SK-N-MC (cell line): Measurements from ENCODE around the gene WBP11.

Source experiments
- EZH2 ChIP-seq: fragments of 200-600 bp; sonication (generic); IDR thresholded peaks from one replicate; pipeline ENCODE4 v1.6.1; 2017; ENCODE audit warnings: antibody characterized with exemption
- POLR2AphosphoS5 ChIP-seq: IDR thresholded peaks from 2 replicates; pipeline ENCODE4 v1.6.1; 2012; ENCODE audit warnings: mild to moderate bottlenecking, low read depth, low read length, borderline replicate concordance

DNA sequence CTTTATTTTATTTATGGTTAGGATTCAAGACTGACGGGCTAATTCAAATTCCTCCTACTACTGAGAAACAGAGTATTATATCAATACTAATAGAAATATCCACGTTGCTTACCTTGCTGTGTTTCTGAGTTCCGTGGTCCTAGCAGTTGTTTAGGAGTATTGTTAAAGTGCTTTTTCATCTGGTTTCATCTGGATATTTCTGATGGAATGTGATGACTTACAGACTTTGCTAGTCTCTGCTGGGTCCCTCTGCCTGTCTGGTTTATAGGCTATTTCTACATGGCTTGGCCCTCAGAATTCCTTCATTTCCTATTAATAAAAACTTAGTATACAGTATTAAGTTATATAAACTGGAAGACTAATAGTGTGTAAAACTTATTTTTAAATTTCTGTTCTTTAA lies 10.7 kb upstream of the WBP11 start, which contains the start of gene SMCO3:
- no peak for TF ChIP-seq POLR2AphosphoS5
- TF ChIP-seq EZH2 = no peak
